Brain microvascular endothelial cell (primary cell): Measurements from ENCODE around the gene KIF1B.
"Not testable (repeated sequence)": the region's sequence is repeated elsewhere in the genome, so short reads cannot be mapped to it uniquely, and the experiment has no call there.

Experiments
- DNase-seq: peaks from one replicate; pipeline ENCODE4 v3.0.0-alpha.2; 2020
- H3K27ac ChIP-seq: fragments of 250-450 bp; sonication (Bioruptor Pico); 2 replicates; pipeline ENCODE4 v1.5.1; 2020; ENCODE audit warnings: mild to moderate bottlenecking, moderate library complexity
- H3K27me3 ChIP-seq: fragments of 250-450 bp; sonication (Bioruptor Pico); replicated peaks from 2 replicates; pipeline ENCODE4 v1.5.1; 2020; ENCODE audit warnings: mild to moderate bottlenecking
- H3K36me3 ChIP-seq: fragments of 250-450 bp; sonication (Bioruptor Pico); replicated peaks from 2 replicates; pipeline ENCODE4 v1.5.1; 2020; ENCODE audit warnings: mild to moderate bottlenecking
- H3K4me3 ChIP-seq: 2 replicates; pipeline ENCODE4 v1.5.1; 2011; ENCODE audit warnings: low read depth, mild to moderate bottlenecking, control low read depth, low read length, moderate library complexity
- CTCF ChIP-seq: IDR thresholded peaks from 2 replicates; pipeline ENCODE4 v1.5.1; 2011; ENCODE audit warnings: low read depth, mild to moderate bottlenecking, moderate library complexity, low read length, control low read depth, inconsistent platforms; ENCODE audit errors: missing control alignments
- in situ Hi-C: cut with HindIII; loops from 2 replicates; pipeline ENCODE4 v1.10.0; 2017; ENCODE audit warnings: low sequenced_read_pairs, low pct_ligation_motif_present

The KIF1B gene

GRCh38 chr1:10360045-10360444, 149.7 kb downstream of the KIF1B start:
- H3K4me3 ChIP-seq: no peak overlapping the region
- no peak for TF ChIP-seq CTCF
- in situ Hi-C loops: no loop called here
- no peak for DNase-seq
- peaks cover 10% of the 10 kb centered on the region for H3K36me3 ChIP-seq
- no peak overlapping the region for H3K27ac ChIP-seq
- H3K27me3 ChIP-seq: no peaks in the 10 kb centered on the region

- in situ Hi-C loops: no loop called here
- Histone ChIP-seq H3K36me3 (peaks cover 17% of the 10 kb centered on the region), H3K4me3 (no peak overlapping the region), H3K27ac (no peak overlapping the region), H3K27me3 (no peaks in the 10 kb centered on the region)
- no peak for TF ChIP-seq CTCF
- DNase-seq: no peak
Measured at GRCh38 chr1:10361515-10361914, 151.1 kb downstream of the KIF1B start.

GRCh38 chr1:10368194-10368593, 157.8 kb downstream of the KIF1B start:
- H3K36me3 ChIP-seq: peaks cover 16% of the 10 kb centered on the region
- no peak overlapping the region for H3K27ac ChIP-seq
- DNase-seq: no peak
- H3K27me3 ChIP-seq: no peaks in the 10 kb centered on the region
- no peak overlapping the region for H3K4me3 ChIP-seq
- in situ Hi-C loops: no loop called here
- no peak for TF ChIP-seq CTCF

- H3K4me3 ChIP-seq: no peak overlapping the region
- H3K36me3 ChIP-seq: peaks cover 15% of the 10 kb centered on the region
- no peaks in the 10 kb centered on the region for H3K27me3 ChIP-seq
- H3K27ac ChIP-seq: no peak overlapping the region
- in situ Hi-C loops: no loop called here
- no peak for TF ChIP-seq CTCF
- no peak for DNase-seq
Measured at GRCh38 chr1:10374442-10374860, 164.1 kb downstream of the KIF1B start.

GRCh38 chr1:10377365-10378029, 167.1 kb downstream of the KIF1B start:
- peak; percentile 93 for DNase-seq
- H3K27me3 ChIP-seq, in situ Hi-C loops, H3K36me3 ChIP-seq, H3K4me3 ChIP-seq: not testable (repeated sequence)
- peak overlapping the region; percentile 69 for H3K27ac ChIP-seq
- peak; percentile 74 for TF ChIP-seq CTCF
